Lower lobe of right lung (tissue), 2 donors: ENCODE measurements around the gene MROH2B. TPM values are rescaled to one million over a fixed set of nuclear protein-coding genes. Genes with fewer than 3 reads are reported as not detected.

Experiments used
- ATAC-seq, 2 donors: fragments of 200-7000 bp; cut with Tn5 transposase; one replicate each; pipeline ENCODE4 v1.9.1; 2020 to 2022; ENCODE audit warnings: mild to moderate bottlenecking in 2 of 2, moderate library complexity in 2 of 2
- DNase-seq: peaks from one replicate; pipeline ENCODE4 v3.0.0-alpha.2; 2020
- H3K27ac ChIP-seq: fragments of 200-600 bp; one replicate; pipeline ENCODE4 v1.8.0; 2022
- H3K27me3 ChIP-seq: fragments of 200-600 bp; one replicate; pipeline ENCODE4 v1.8.0; 2022; ENCODE audit warnings: low read depth
- H3K36me3 ChIP-seq: fragments of 200-600 bp; one replicate; pipeline ENCODE4 v1.8.0; 2022; ENCODE audit warnings: mild to moderate bottlenecking
- H3K4me1 ChIP-seq: fragments of 200-600 bp; one replicate; pipeline ENCODE4 v1.8.0; 2022
- H3K4me3 ChIP-seq: fragments of 200-600 bp; one replicate; pipeline ENCODE4 v1.8.0; 2022; ENCODE audit warnings: mild to moderate bottlenecking
- H3K9me3 ChIP-seq: fragments of 200-600 bp; one replicate; pipeline ENCODE4 v1.8.0; 2022
- intact Hi-C: fragments of 100-400 bp; cut with DNase I; formaldehyde crosslinking; loops from one replicate; pipeline ENCODE4 v1.11.0; 2022
- total RNA-seq: library from RNA; stranded (reverse); fragmentation: NEBNext Ultra II Directional; extraction: Animal tissue kit (Norgen Biotek cat#: 25700); gene quantifications from one replicate; pipeline ENCODE4 v1.2.1, GENCODE V29; 2021
- TF ChIP-seq, protein P1 (sequence below): fragments of 200-600 bp; IDR thresholded peaks from one replicate; pipeline ENCODE4 v1.8.0; 2022; ENCODE audit warnings: antibody characterized with exemption, mild to moderate bottlenecking
- donor health status: DM: no; HTN: yes; CAD: no; lungs with severe emphysema.

MROH2B gene
- total RNA-seq, 1 donor from 2014 or later = not detected

GRCh38 chr5:40991168-40991980 lies 79.8 kb downstream of the MROH2B start:
- Histone ChIP-seq H3K27me3 (no peaks in the 10 kb centered on the region), H3K27ac (peak overlapping the region; percentile 68), H3K36me3 (no peaks in the 10 kb centered on the region), H3K9me3 (no peaks in the 10 kb centered on the region), H3K4me1 (peaks cover 21% of the 10 kb centered on the region), H3K4me3 (no peak overlapping the region)
- DNase-seq = no peak
- ATAC-seq = peak; percentile 94 to 97
- intact Hi-C loops = no loop called here
- TF ChIP-seq, protein P1, sequence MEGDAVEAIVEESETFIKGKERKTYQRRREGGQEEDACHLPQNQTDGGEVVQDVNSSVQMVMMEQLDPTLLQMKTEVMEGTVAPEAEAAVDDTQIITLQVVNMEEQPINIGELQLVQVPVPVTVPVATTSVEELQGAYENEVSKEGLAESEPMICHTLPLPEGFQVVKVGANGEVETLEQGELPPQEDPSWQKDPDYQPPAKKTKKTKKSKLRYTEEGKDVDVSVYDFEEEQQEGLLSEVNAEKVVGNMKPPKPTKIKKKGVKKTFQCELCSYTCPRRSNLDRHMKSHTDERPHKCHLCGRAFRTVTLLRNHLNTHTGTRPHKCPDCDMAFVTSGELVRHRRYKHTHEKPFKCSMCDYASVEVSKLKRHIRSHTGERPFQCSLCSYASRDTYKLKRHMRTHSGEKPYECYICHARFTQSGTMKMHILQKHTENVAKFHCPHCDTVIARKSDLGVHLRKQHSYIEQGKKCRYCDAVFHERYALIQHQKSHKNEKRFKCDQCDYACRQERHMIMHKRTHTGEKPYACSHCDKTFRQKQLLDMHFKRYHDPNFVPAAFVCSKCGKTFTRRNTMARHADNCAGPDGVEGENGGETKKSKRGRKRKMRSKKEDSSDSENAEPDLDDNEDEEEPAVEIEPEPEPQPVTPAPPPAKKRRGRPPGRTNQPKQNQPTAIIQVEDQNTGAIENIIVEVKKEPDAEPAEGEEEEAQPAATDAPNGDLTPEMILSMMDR = no peak

DNA sequence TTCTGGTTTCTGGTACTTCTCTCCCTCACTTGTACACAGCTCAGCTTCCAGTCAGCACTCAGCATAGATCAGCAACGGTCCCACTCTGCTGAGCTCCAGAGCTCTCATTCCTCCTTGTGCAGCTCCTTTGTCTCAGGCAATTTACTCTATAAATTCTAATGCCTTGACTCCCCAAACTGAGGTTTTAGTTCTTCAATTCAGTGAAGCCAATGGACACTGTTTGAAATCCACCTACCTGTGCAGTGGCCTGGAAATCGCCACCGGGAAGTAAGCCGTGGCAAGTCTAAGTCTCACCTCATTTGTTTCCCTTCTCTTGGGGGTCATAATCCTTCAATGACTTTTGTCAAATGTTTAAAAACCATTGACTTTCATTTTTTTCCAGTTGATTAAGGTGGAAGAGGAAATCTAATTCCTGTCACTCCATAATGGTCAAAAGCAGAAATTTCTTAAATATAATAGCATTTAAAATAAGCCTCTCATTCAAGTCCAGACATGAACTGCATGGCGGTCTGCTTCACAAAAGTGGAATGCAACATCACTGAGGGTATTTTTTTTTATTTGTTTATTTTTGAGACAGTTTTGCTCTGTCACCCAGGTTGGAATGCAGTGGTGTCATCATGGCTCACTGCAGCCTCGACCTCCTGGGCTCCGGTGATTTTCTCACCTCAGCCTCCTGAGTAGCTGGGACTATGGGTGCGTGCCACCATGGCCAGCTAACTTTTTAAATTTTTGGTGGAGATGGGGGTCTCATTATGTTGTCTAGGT lies 82.2 kb downstream of the MROH2B start:
- no peak overlapping the region for H3K4me3 ChIP-seq
- DNase-seq = no peak
- intact Hi-C loops = no loop called here
- H3K4me1 ChIP-seq = peaks cover 21% of the 10 kb centered on the region
- TF ChIP-seq, protein P1 = no peak
- no peaks in the 10 kb centered on the region for H3K27me3 ChIP-seq
- H3K36me3 ChIP-seq = no peaks in the 10 kb centered on the region
- H3K9me3 ChIP-seq = no peaks in the 10 kb centered on the region
- ATAC-seq = no peak
- no peak overlapping the region for H3K27ac ChIP-seq

- peaks cover 18% of the 10 kb centered on the region for H3K4me1 ChIP-seq
- H3K27me3 ChIP-seq = no peaks in the 10 kb centered on the region
- ATAC-seq = no peak
- TF ChIP-seq, protein P1 = no peak
- no peaks in the 10 kb centered on the region for H3K9me3 ChIP-seq
- DNase-seq = no peak
- H3K36me3 ChIP-seq = no peaks in the 10 kb centered on the region
- H3K4me3 ChIP-seq = no peak overlapping the region
- no peak overlapping the region for H3K27ac ChIP-seq
- intact Hi-C loops = no loop called here
Observed at GRCh38 chr5:40987349-40987748, 83.8 kb downstream of the MROH2B start.

DNA sequence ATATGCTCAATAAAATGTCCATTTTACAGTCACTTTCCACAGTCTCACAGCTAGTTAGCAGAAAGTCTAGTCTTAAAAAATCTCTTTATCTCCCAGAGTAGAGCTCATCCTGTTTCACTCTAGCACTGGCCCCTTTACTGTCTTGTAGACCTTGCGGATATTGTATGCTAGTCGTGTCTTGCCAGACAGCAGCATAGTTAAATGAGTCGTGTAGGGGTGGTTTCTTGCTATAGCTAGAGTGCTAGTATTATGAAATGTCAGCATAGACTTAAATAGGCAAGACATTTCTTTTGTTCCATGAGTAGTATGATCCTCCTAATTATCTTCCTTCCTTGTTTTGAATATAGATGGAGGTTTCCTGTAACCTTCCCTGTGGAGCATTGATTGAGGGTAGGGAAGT lies 84.5 kb downstream of the MROH2B start:
- DNase-seq = no peak
- Histone ChIP-seq H3K4me3 (no peak overlapping the region), H3K9me3 (no peaks in the 10 kb centered on the region), H3K4me1 (peaks cover 14% of the 10 kb centered on the region), H3K27ac (no peak overlapping the region), H3K36me3 (no peaks in the 10 kb centered on the region), H3K27me3 (no peaks in the 10 kb centered on the region)
- TF ChIP-seq, protein P1 = no peak
- ATAC-seq = no peak
- intact Hi-C loops = no loop called here

- H3K36me3 ChIP-seq = no peaks in the 10 kb centered on the region
- no peak overlapping the region for H3K4me3 ChIP-seq
- H3K27me3 ChIP-seq = no peaks in the 10 kb centered on the region
- ATAC-seq = no peak
- intact Hi-C loops = no loop called here
- no peaks in the 10 kb centered on the region for H3K9me3 ChIP-seq
- H3K27ac ChIP-seq = no peak overlapping the region
- H3K4me1 ChIP-seq = peaks cover 7% of the 10 kb centered on the region
- no peak for DNase-seq
- TF ChIP-seq, protein P1 = no peak
Observed at GRCh38 chr5:40985501-40985900, 85.6 kb downstream of the MROH2B start.
